H9 (cell line): Measurements from ENCODE around the gene WWC2. TPM values are rescaled to one million over a fixed set of nuclear protein-coding genes. Genes with fewer than 3 reads are reported as not detected.

ENCODE experiments used
- DNase-seq: peaks from one replicate; pipeline ENCODE4 v3.0.0-alpha.2; 2017
- H2AFZ ChIP-seq: one replicate; pipeline ENCODE4 v1.6.1; 2013; ENCODE audit warnings: mild to moderate bottlenecking, low read length, control low read depth, moderate library complexity
- H2AK5ac ChIP-seq: 2 replicates; pipeline ENCODE4 v1.6.1; 2013; ENCODE audit warnings: low read length, control low read depth, mixed read lengths; ENCODE audit not compliant: insufficient read length
- H2BK120ac ChIP-seq: one replicate; pipeline ENCODE4 v1.6.1; 2013; ENCODE audit warnings: low read depth, mild to moderate bottlenecking, low read length, control low read depth, inconsistent platforms; ENCODE audit not compliant: poor library complexity, severe bottlenecking
- H2BK12ac ChIP-seq: 2 replicates; pipeline ENCODE4 v1.6.1; 2013; ENCODE audit warnings: low read length, control low read depth, mixed read lengths, low read depth; ENCODE audit not compliant: insufficient read length
- H2BK15ac ChIP-seq: 2 replicates; pipeline ENCODE4 v1.6.1; 2013; ENCODE audit warnings: low read depth, low read length, control low read depth
- H2BK20ac ChIP-seq: one replicate; pipeline ENCODE4 v1.6.1; 2013; ENCODE audit warnings: low read depth, mild to moderate bottlenecking, low read length, control low read depth, inconsistent platforms; ENCODE audit not compliant: poor library complexity, severe bottlenecking
- H2BK5ac ChIP-seq: 2 replicates; pipeline ENCODE4 v1.6.1; 2013; ENCODE audit warnings: low read length, control low read depth, mixed read lengths; ENCODE audit not compliant: insufficient read length
- H3K14ac ChIP-seq: 2 replicates; pipeline ENCODE4 v1.6.1; 2013; ENCODE audit warnings: low read length, control low read depth; ENCODE audit not compliant: insufficient read depth
- H3K18ac ChIP-seq: 2 replicates; pipeline ENCODE4 v1.6.1; 2013; ENCODE audit warnings: low read depth, mild to moderate bottlenecking, mixed read lengths, low read length, control low read depth; ENCODE audit not compliant: insufficient read length
- H3K23ac ChIP-seq: 2 replicates; pipeline ENCODE4 v1.6.1; 2013; ENCODE audit warnings: low read length, control low read depth, mixed read lengths, low read depth; ENCODE audit not compliant: insufficient read length
- H3K23me2 ChIP-seq: 2 replicates; pipeline ENCODE4 v1.6.1; 2013; ENCODE audit warnings: low read depth, mild to moderate bottlenecking, mixed read lengths, low read length, control low read depth; ENCODE audit not compliant: insufficient read length, poor library complexity, severe bottlenecking
- H3K27ac ChIP-seq: 2 replicates; pipeline ENCODE4 v1.5.1; 2013; ENCODE audit warnings: low read length, control low read depth, mixed read lengths, low read depth; ENCODE audit not compliant: insufficient read length
- H3K27me3 ChIP-seq: 2 replicates; pipeline ENCODE4 v1.6.1; 2013; ENCODE audit warnings: low read length, control low read depth, inconsistent platforms; ENCODE audit not compliant: insufficient read depth
- H3K4ac ChIP-seq: 2 replicates; pipeline ENCODE4 v1.6.1; 2013; ENCODE audit warnings: low read depth, mild to moderate bottlenecking, control low read depth, inconsistent platforms, low read length, moderate library complexity
- H3K4me1 ChIP-seq: 2 replicates; pipeline ENCODE4 v1.6.1; 2013; ENCODE audit warnings: low read length, control low read depth, inconsistent platforms; ENCODE audit not compliant: insufficient read depth
- H3K4me2 ChIP-seq: 2 replicates; pipeline ENCODE4 v1.6.1; 2013; ENCODE audit warnings: low read length, control low read depth, mixed read lengths; ENCODE audit not compliant: insufficient read length, insufficient read depth
- H3K56ac ChIP-seq: 2 replicates; pipeline ENCODE4 v1.6.1; 2013; ENCODE audit warnings: low read depth, mild to moderate bottlenecking, mixed read lengths, low read length, control low read depth; ENCODE audit not compliant: insufficient read length
- H3K79me1 ChIP-seq: 2 replicates; pipeline ENCODE4 v1.6.1; 2013; ENCODE audit warnings: low read depth, mild to moderate bottlenecking, moderate library complexity, low read length, control low read depth, inconsistent platforms; ENCODE audit not compliant: insufficient read depth, poor library complexity, severe bottlenecking
- H3K79me2 ChIP-seq: 2 replicates; pipeline ENCODE4 v1.6.1; 2013; ENCODE audit warnings: low read length, control low read depth, inconsistent platforms; ENCODE audit not compliant: insufficient read depth
- H3K9ac ChIP-seq: 2 replicates; pipeline ENCODE4 v1.6.1; 2013; ENCODE audit warnings: low read length, control low read depth, mixed read lengths; ENCODE audit not compliant: insufficient read length; ENCODE audit errors: extremely low read depth
- H3K9me3 ChIP-seq: one replicate; pipeline ENCODE4 v1.6.1; 2013; ENCODE audit warnings: low read depth, low read length, inconsistent platforms; ENCODE audit not compliant: control insufficient read depth
- H3T11ph ChIP-seq: one replicate; pipeline ENCODE4 v1.6.1; 2013; ENCODE audit warnings: mild to moderate bottlenecking, low read length, control low read depth, inconsistent platforms
- H4K20me1 ChIP-seq: one replicate; pipeline ENCODE4 v1.6.1; 2013; ENCODE audit not compliant: control insufficient read depth, insufficient read length, insufficient read depth
- H4K5ac ChIP-seq: 2 replicates; pipeline ENCODE4 v1.6.1; 2013; ENCODE audit warnings: low read depth, mild to moderate bottlenecking, mixed read lengths, low read length, control low read depth; ENCODE audit not compliant: insufficient read length
- H4K8ac ChIP-seq: replicated peaks from 2 replicates; pipeline ENCODE4 v1.6.1; 2013; ENCODE audit warnings: low read length, control low read depth, mixed read lengths, low read depth; ENCODE audit not compliant: insufficient read length
- H4K91ac ChIP-seq: 2 replicates; pipeline ENCODE4 v1.6.1; 2013; ENCODE audit warnings: low read depth, mild to moderate bottlenecking, moderate library complexity, mixed read lengths, low read length, control low read depth; ENCODE audit not compliant: insufficient read length
- H3K27ac Mint-ChIP-seq, 3 experiments: 2 replicates in 2 of 3; 3 replicates in 1 of 3; pipeline ENCODE4 v1.8.0; 2020 to 2021; ENCODE audit warnings: mixed read lengths in 3 of 3, mild to moderate bottlenecking in 1 of 3, moderate library complexity in 1 of 3
- H3K27me3 Mint-ChIP-seq: 2 replicates; pipeline ENCODE4 v1.8.0; 2021; ENCODE audit warnings: low read depth, mild to moderate bottlenecking, moderate library complexity, mixed read lengths
- H3K36me3 Mint-ChIP-seq, 3 experiments: 2 replicates in 2 of 3; 3 replicates in 1 of 3; pipeline ENCODE4 v1.8.0; 2020 to 2021; ENCODE audit warnings: low read depth in 3 of 3, mixed read lengths in 3 of 3; ENCODE audit not compliant: insufficient read depth in 1 of 3
- H3K4me1 Mint-ChIP-seq, 2 experiments: 2 replicates each; pipeline ENCODE4 v1.8.0; 2020; ENCODE audit warnings: mixed read lengths in 2 of 2
- H3K4me3 Mint-ChIP-seq, 2 experiments: 2 replicates in 1 of 2; 3 replicates in 1 of 2; pipeline ENCODE4 v1.8.0; 2020 to 2021; ENCODE audit warnings: mild to moderate bottlenecking in 2 of 2, mixed read lengths in 2 of 2, moderate library complexity in 1 of 2
- H3K9me3 Mint-ChIP-seq, 2 experiments: 2 replicates in 1 of 2; 3 replicates in 1 of 2; pipeline ENCODE4 v1.8.0; 2020; ENCODE audit warnings: mild to moderate bottlenecking in 2 of 2, mixed read lengths in 2 of 2, moderate library complexity in 1 of 2
- WGBS: extraction: QIAGEN DNeasy Blood & Tissue Kit; methylation state at CpG from one replicate; pipeline ENCODE4 v1.1.7; 2013; ENCODE audit warnings: missing lambda C conversion rate, low lambda C conversion rate, mixed read lengths; ENCODE audit not compliant: insufficient read length; ENCODE audit errors: extremely low coverage; 5-methylcytosine and 5-hydroxymethylcytosine counted together
- total RNA-seq: library from RNA; stranded (reverse); gene quantifications from 2 replicates; pipeline ENCODE4 v1.2.1, GENCODE V29; 2021
- TF ChIP-seq, protein P1 (sequence below): fragments of 200-600 bp; sonication (generic); conservative IDR thresholded peaks from 3 replicates; pipeline ENCODE4 v1.8.0; 2021; ENCODE audit warnings: antibody characterized with exemption, mild to moderate bottlenecking

WWC2 gene
- total RNA-seq, 1 experiment from 2014 or later = 106 TPM

DNA sequence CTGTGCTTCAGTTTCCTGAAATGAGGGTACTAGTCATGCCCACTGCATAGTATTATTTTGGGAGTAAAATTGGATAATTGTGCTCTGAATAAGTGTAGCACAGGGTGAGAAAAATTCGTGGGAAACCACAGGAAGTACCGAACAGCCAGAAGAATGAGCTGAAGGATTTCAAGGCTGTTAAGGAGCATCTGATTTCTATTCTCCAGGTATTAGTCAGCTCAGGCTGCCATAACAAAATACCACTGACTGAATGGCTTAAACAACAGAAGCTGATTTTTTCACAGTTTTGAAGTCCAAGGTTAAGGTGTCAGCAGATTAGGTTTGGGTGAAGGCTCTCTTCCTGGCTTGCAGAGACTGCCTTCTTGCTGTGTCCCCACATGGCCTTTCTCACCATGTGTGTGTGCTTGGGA is 41.9 kb downstream of the WWC2 start:
- Histone ChIP-seq H2BK120ac (no peak overlapping the region), H2BK20ac (no peak overlapping the region), H3K9me3 (no peaks in the 10 kb centered on the region), H3T11ph (no peak overlapping the region), H3K4me2 (no peak overlapping the region), H3K4me1 (peaks cover 10% of the 10 kb centered on the region; the same call in 1 of the 2 replicates), H4K8ac (no peak overlapping the region), H3K27me3 (no peaks in the 10 kb centered on the region), H3K56ac (no peak overlapping the region), H3K18ac (no peak overlapping the region), H2BK15ac (no peak overlapping the region), H3K4ac (no peak overlapping the region), H3K27ac (no peak overlapping the region), H3K14ac (no peak overlapping the region), H3K23me2 (no peaks in the 10 kb centered on the region), H4K20me1 (no peaks in the 10 kb centered on the region), H3K79me2 (peaks cover 60% of the 10 kb centered on the region), H4K91ac (no peak overlapping the region), H4K5ac (no peak overlapping the region), H3K23ac (no peak overlapping the region), H2AK5ac (no peak overlapping the region), H3K9ac (no peak overlapping the region), H2BK12ac (no peak overlapping the region), H2AFZ (no peak overlapping the region), H3K79me1 (peaks cover 22% of the 10 kb centered on the region), H2BK5ac (no peak overlapping the region)
- no peaks in the 10 kb centered on the region for H3K27me3 Mint-ChIP-seq
- H3K36me3 Mint-ChIP-seq = no peaks in the 10 kb centered on the region; a peak in 1 of 7 replicates
- no peak for DNase-seq
- H3K27ac Mint-ChIP-seq = peak overlapping the region in 1 of 3 experiments; percentile 67; a peak in 2 of 7 replicates
- no peaks in the 10 kb centered on the region for H3K9me3 Mint-ChIP-seq
- WGBS = no CpG with 5 or more reads among the region's 2 CpGs
- H3K4me1 Mint-ChIP-seq = peaks cover 41 to 43% of the 10 kb centered on the region in 2 experiments
- no peak overlapping the region for H3K4me3 Mint-ChIP-seq
- TF ChIP-seq, protein P1, sequence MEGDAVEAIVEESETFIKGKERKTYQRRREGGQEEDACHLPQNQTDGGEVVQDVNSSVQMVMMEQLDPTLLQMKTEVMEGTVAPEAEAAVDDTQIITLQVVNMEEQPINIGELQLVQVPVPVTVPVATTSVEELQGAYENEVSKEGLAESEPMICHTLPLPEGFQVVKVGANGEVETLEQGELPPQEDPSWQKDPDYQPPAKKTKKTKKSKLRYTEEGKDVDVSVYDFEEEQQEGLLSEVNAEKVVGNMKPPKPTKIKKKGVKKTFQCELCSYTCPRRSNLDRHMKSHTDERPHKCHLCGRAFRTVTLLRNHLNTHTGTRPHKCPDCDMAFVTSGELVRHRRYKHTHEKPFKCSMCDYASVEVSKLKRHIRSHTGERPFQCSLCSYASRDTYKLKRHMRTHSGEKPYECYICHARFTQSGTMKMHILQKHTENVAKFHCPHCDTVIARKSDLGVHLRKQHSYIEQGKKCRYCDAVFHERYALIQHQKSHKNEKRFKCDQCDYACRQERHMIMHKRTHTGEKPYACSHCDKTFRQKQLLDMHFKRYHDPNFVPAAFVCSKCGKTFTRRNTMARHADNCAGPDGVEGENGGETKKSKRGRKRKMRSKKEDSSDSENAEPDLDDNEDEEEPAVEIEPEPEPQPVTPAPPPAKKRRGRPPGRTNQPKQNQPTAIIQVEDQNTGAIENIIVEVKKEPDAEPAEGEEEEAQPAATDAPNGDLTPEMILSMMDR = no peak
